Parathyroid adenoma (tissue), 2 donors: ENCODE results near the gene DPH5.

ENCODE experiments used
- H2AFZ ChIP-seq: fragments of 300-600 bp; sonication (generic); one replicate; pipeline ENCODE4 v1.7.0; 2017; ENCODE audit warnings: antibody characterized with exemption, mild to moderate bottlenecking
- H3K27ac ChIP-seq: fragments of 300-600 bp; sonication (generic); one replicate; pipeline ENCODE4 v1.7.0; 2017
- H3K27me3 ChIP-seq: fragments of 300-600 bp; sonication (generic); one replicate; pipeline ENCODE4 v1.7.0; 2017; ENCODE audit warnings: low read length; ENCODE audit not compliant: control insufficient read depth, insufficient read depth
- H3K36me3 ChIP-seq: fragments of 300-600 bp; sonication (generic); one replicate; pipeline ENCODE4 v1.7.0; 2017; ENCODE audit warnings: low read length; ENCODE audit not compliant: control insufficient read depth, insufficient read depth
- H3K4me1 ChIP-seq: fragments of 300-600 bp; sonication (generic); one replicate; pipeline ENCODE4 v1.7.0; 2017; ENCODE audit warnings: control low read depth
- H3K4me2 ChIP-seq: fragments of 300-600 bp; sonication (generic); one replicate; pipeline ENCODE4 v1.7.0; 2017; ENCODE audit warnings: low read length
- H3K4me3 ChIP-seq: fragments of 300-600 bp; sonication (generic); one replicate; pipeline ENCODE4 v1.7.0; 2017; ENCODE audit warnings: low read depth, low read length
- H3K79me2 ChIP-seq: fragments of 300-600 bp; sonication (generic); one replicate; pipeline ENCODE4 v1.7.0; 2017; ENCODE audit warnings: control low read depth
- H3K9ac ChIP-seq: fragments of 300-600 bp; sonication (generic); one replicate; pipeline ENCODE4 v1.7.0; 2017; ENCODE audit warnings: mild to moderate bottlenecking
- H3K9me3 ChIP-seq: fragments of 300-600 bp; sonication (generic); one replicate; pipeline ENCODE4 v1.7.0; 2017; ENCODE audit warnings: low read length; ENCODE audit not compliant: control insufficient read depth
- TF ChIP-seq, protein P1 (sequence below): fragments of 300-600 bp; sonication (generic); IDR thresholded peaks from one replicate; pipeline ENCODE4 v1.7.0; 2017; ENCODE audit warnings: antibody characterized with exemption, mild to moderate bottlenecking
- donor health status: primary hyperparathyroidism.

Gene DPH5

DNA sequence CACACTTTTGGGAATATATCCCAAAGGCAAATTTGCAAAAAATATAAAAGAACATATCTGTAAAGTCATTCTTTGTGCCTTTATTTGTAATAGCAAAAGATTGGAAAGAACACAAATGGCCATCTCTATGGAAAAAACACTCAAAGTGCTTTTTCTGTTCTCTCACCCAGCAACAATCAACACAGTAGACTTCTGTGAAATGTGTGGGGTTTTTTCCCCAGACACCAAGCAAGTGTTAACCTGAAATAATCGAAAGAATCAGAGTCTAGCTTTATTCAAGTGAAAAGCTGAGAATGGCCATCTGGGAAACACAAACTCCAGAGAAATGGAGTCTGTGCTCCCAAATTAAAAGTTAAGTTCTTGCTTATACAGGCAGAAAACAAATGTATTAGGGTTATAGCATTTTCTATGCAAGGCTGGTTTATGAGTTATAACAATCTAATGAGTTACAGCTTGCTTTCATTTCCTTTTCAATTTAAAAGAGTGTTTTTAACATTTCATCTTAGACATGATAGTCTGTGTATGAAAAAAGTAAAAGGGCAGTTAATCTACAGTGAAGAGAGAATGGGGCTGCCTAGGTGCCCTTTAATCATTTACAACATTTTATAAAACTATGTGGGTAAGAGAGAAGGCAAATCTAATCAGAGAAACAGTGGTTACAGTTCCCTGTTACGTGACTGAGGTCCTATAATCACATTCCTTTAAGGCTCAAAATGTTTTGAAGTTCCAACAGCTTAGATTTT lies 83.1 kb downstream of the DPH5 start:
- no peak overlapping the region for H3K9ac ChIP-seq
- TF ChIP-seq, protein P1, sequence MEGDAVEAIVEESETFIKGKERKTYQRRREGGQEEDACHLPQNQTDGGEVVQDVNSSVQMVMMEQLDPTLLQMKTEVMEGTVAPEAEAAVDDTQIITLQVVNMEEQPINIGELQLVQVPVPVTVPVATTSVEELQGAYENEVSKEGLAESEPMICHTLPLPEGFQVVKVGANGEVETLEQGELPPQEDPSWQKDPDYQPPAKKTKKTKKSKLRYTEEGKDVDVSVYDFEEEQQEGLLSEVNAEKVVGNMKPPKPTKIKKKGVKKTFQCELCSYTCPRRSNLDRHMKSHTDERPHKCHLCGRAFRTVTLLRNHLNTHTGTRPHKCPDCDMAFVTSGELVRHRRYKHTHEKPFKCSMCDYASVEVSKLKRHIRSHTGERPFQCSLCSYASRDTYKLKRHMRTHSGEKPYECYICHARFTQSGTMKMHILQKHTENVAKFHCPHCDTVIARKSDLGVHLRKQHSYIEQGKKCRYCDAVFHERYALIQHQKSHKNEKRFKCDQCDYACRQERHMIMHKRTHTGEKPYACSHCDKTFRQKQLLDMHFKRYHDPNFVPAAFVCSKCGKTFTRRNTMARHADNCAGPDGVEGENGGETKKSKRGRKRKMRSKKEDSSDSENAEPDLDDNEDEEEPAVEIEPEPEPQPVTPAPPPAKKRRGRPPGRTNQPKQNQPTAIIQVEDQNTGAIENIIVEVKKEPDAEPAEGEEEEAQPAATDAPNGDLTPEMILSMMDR = no peak
- H3K27ac ChIP-seq = no peak overlapping the region
- H2AFZ ChIP-seq = no peak overlapping the region
- H3K4me1 ChIP-seq = peaks cover 2% of the 10 kb centered on the region
- H3K36me3 ChIP-seq = no peaks in the 10 kb centered on the region
- no peaks in the 10 kb centered on the region for H3K9me3 ChIP-seq
- H3K4me3 ChIP-seq = no peak overlapping the region
- H3K4me2 ChIP-seq = no peak overlapping the region
- H3K27me3 ChIP-seq = no peaks in the 10 kb centered on the region
- H3K79me2 ChIP-seq = peaks cover 4% of the 10 kb centered on the region

DNA sequence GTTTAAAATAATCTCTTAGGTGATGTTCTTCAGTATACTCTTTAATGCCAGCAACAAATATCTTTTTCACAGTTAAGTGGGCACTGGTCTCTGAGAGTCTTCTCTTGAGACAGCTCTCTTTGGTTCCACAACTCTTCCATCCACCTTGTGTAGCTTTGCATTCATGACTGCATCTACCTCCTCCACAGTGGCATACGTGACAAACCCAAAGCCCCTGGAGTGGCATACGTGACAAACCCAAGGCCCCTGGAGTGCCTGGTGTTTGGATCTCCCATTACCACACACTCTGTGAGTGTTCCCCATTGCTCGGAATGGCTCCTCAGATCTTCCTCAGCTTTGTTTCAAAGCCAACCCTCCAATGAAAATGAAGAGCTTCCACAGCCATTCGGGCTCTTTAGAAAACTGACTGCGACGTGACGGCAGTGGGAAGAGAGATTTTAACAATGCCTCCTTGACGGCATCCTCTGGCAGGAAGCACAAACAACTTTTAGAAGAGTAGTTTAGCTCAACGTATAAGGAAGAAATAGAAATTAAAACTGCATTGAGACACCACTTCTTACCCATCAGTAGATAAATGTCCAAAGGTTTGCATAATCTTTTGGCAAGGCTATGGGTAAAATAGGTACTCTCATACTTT lies 83.9 kb downstream of the DPH5 start:
- H3K27me3 ChIP-seq = no peaks in the 10 kb centered on the region
- no peak overlapping the region for H3K9ac ChIP-seq
- TF ChIP-seq, protein P1 = no peak
- H3K4me2 ChIP-seq = no peak overlapping the region
- no peaks in the 10 kb centered on the region for H3K9me3 ChIP-seq
- H3K36me3 ChIP-seq = no peaks in the 10 kb centered on the region
- peaks cover 2% of the 10 kb centered on the region for H3K4me1 ChIP-seq
- H3K4me3 ChIP-seq = no peak overlapping the region
- H3K27ac ChIP-seq = no peak overlapping the region
- no peaks in the 10 kb centered on the region for H3K79me2 ChIP-seq
- no peak overlapping the region for H2AFZ ChIP-seq

DNA sequence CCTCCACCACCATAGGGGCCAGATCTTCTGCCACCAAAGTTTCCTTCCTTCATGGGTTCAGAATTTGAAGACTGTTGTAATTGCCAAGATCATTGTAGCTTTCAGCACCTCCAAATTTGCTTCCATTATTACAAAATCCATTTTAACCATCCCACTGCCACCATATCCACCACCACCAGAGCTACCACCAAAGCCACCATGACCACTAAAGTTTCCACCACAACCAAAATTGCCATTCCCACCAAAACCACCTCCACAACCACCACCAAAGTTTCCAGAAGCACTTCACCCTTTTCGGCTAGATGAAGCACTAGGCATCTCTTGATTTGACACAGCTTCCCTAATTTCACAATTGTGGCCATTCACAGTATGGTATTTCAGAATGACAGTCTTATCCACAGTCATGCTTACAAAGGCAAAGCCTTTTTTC lies 84.5 kb downstream of the DPH5 start:
- TF ChIP-seq, protein P1 = no peak
- no peak overlapping the region for H3K27ac ChIP-seq
- no peaks in the 10 kb centered on the region for H3K9me3 ChIP-seq
- H3K4me1 ChIP-seq = peaks cover 2% of the 10 kb centered on the region
- H3K4me2 ChIP-seq = no peak overlapping the region
- H3K36me3 ChIP-seq = no peaks in the 10 kb centered on the region
- H3K27me3 ChIP-seq = no peaks in the 10 kb centered on the region
- no peak overlapping the region for H3K9ac ChIP-seq
- H3K4me3 ChIP-seq = no peak overlapping the region
- no peak overlapping the region for H2AFZ ChIP-seq
- H3K79me2 ChIP-seq = no peaks in the 10 kb centered on the region
